HG02798 (cell line): Measurements from ENCODE around the gene GLDN.
"Not testable (repeated sequence)": the region's sequence is repeated elsewhere in the genome, so short reads cannot be mapped to it uniquely, and the experiment has no call there.

Experiments
- ATAC-seq: cut with Tn5 transposase; IDR thresholded peaks from one replicate; pipeline ENCODE4 v1.9.1; 2021; ENCODE audit warnings: mild to moderate bottlenecking; ENCODE audit not compliant: unreplicated experiment, poor library complexity

GLDN gene

GRCh38 chr15:51382787-51383186, 41.3 kb downstream of the GLDN start:
- no peak for ATAC-seq

GRCh38 chr15:51386029-51386428, 44.6 kb downstream of the GLDN start:
- no peak for ATAC-seq

GRCh38 chr15:51386486-51386885, 45.0 kb downstream of the GLDN start:
- no peak for ATAC-seq

GRCh38 chr15:51386960-51387698, 45.7 kb downstream of the GLDN start:
- ATAC-seq, result no peak

GRCh38 chr15:51387699-51388041, 46.2 kb downstream of the GLDN start:
- ATAC-seq, result no peak

GRCh38 chr15:51388726-51389125, 47.3 kb downstream of the GLDN start:
- no peak for ATAC-seq

GRCh38 chr15:51390241-51390965, 48.9 kb downstream of the GLDN start:
- ATAC-seq, result no peak

GRCh38 chr15:51390966-51391422, 49.5 kb downstream of the GLDN start:
- ATAC-seq, result no peak

GRCh38 chr15:51396921-51397320, 55.5 kb downstream of the GLDN start:
- no peak for ATAC-seq

GRCh38 chr15:51398626-51399025, 57.2 kb downstream of the GLDN start:
- ATAC-seq, result no peak

- no peak for ATAC-seq
Measured at GRCh38 chr15:51401051-51401780, 59.8 kb downstream of the GLDN start.

GRCh38 chr15:51401872-51402517, 60.5 kb downstream of the GLDN start:
- ATAC-seq, result no peak

- ATAC-seq, result no peak
Measured at GRCh38 chr15:51403072-51403878, 61.8 kb downstream of the GLDN start.

- no peak for ATAC-seq
Measured at GRCh38 chr15:51403946-51404695, 62.7 kb downstream of the GLDN start.

- no peak for ATAC-seq
Measured at GRCh38 chr15:51405693-51406523, 64.5 kb downstream of the GLDN start.

- no peak for ATAC-seq
Measured at GRCh38 chr15:51414256-51414860, 72.9 kb downstream of the GLDN start.

- no peak for ATAC-seq
Measured at GRCh38 chr15:51416129-51416528, 74.7 kb downstream of the GLDN start.

GRCh38 chr15:51423040-51423439, 81.6 kb downstream of the GLDN start:
- ATAC-seq, result not testable (repeated sequence)
